Sigmoid colon (tissue), 7 donors: ENCODE results near the gene KCNK13. TPM values are rescaled to one million over a fixed set of nuclear protein-coding genes. Genes with fewer than 3 reads are reported as not detected.
"Not testable (repeated sequence)": the region's sequence is repeated elsewhere in the genome, so short reads cannot be mapped to it uniquely, and the experiment has no call there.

Experiments
- DNase-seq: peaks from one replicate; pipeline ENCODE4 v3.0.0-alpha.2; 2019
- H3K27ac ChIP-seq, 4 donors: fragments of 200-600 bp; sonication (generic); one replicate each; pipeline ENCODE4 v1.5.1; 2016 to 2019; ENCODE audit warnings: mild to moderate bottlenecking in 1 of 4
- H3K27me3 ChIP-seq, 3 donors: fragments of 200-600 bp; sonication (generic); one replicate each; pipeline ENCODE4 v1.5.1; 2019; ENCODE audit warnings: mild to moderate bottlenecking in 1 of 3
- H3K36me3 ChIP-seq, 4 donors: fragments of 200-600 bp; sonication (generic); one replicate each; pipeline ENCODE4 v1.5.1; 2016 to 2019
- H3K4me1 ChIP-seq, 4 donors: fragments of 200-600 bp; sonication (generic); one replicate each; pipeline ENCODE4 v1.5.1; 2017 to 2019
- H3K4me3 ChIP-seq, 4 donors: fragments of 200-600 bp; sonication (generic); one replicate each; pipeline ENCODE4 v1.5.1; 2017 to 2019; ENCODE audit warnings: mild to moderate bottlenecking in 2 of 4, moderate library complexity in 1 of 4
- H3K9me3 ChIP-seq, 4 donors: fragments of 200-600 bp in 3 of 4; sonication (generic) in 3 of 4; one replicate each; pipeline versions ENCODE4 v1.5.1 to v1.6.1; 2013 to 2019
- CTCF ChIP-seq, 4 experiments: fragments of 450-650 bp in 3 of 4; fragments of 200-600 bp in 1 of 4; IDR thresholded peaks; one replicate each; pipeline ENCODE4 v1.5.1; 2016 to 2019; ENCODE audit warnings: antibody characterized with exemption in 4 of 4, mild to moderate bottlenecking in 3 of 4, moderate library complexity in 2 of 4
- EP300 ChIP-seq, 4 donors: sonication (generic); formaldehyde crosslinking; IDR thresholded peaks; one replicate each; pipeline ENCODE4 v1.6.1; 2017; ENCODE audit warnings: antibody characterized with exemption in 4 of 4
- POLR2A ChIP-seq, 2 donors: fragments of 450-650 bp; IDR thresholded peaks; one replicate each; pipeline ENCODE4 v1.6.1; 2016; ENCODE audit warnings: antibody characterized with exemption in 2 of 2, mild to moderate bottlenecking in 2 of 2, moderate library complexity in 2 of 2
- POLR2AphosphoS5 ChIP-seq, 4 donors: sonication (generic); formaldehyde crosslinking; IDR thresholded peaks; one replicate each; pipeline ENCODE4 v1.6.1; 2017; ENCODE audit warnings: antibody characterized with exemption in 4 of 4
- WGBS, 2 donors: extraction: QIAGEN DNeasy Blood & Tissue Kit; methylation state at CpG; one replicate each; pipeline ENCODE4 v1.1.7; 2013; 5-methylcytosine and 5-hydroxymethylcytosine counted together
- intact Hi-C: fragments of 100-400 bp; cut with DNase I; formaldehyde crosslinking; loops from one replicate; pipeline ENCODE4 v1.15.1; 2023
- polyA plus RNA-seq, 3 donors: library from polyadenylated mRNA; stranded (reverse); fragments of 200-250 nt; gene quantifications; one replicate each; pipeline ENCODE4 v1.2.3, GENCODE V29; 2013
- total RNA-seq, 4 donors: library from RNA; depleted of rRNA; stranded (reverse); fragments of >200 nt; gene quantifications; one replicate each; pipeline ENCODE4 v1.1.0, GENCODE V29; 2016
- donor health status: healthy with polysubstance abuse.
- donor health status: Bipolar disorder and iron deficiency.
- donor health status: healthy.

Gene KCNK13
- total and polyA plus RNA-seq, 7 donors: 0.51 to 1.4 (median 0.95) TPM; not detected in 2

GRCh38 chr14:90191154-90191553, 129.4 kb downstream of the KCNK13 start:
- no peaks in the 10 kb centered on the region for H3K36me3 ChIP-seq
- H3K9me3 ChIP-seq: no peaks in the 10 kb centered on the region
- WGBS, 2 donors: 33 to 75% methylated on average over 5 of the region's 5 CpGs
- peaks cover 0 to 10% (median 0%) of the 10 kb centered on the region in 3 donors for H3K27me3 ChIP-seq
- TF ChIP-seq POLR2A (IDR thresholded peaks at IDR 0.05) (no peak), EP300 (IDR thresholded peaks at IDR 0.05) (no peak), CTCF (IDR thresholded peaks at IDR 0.05) (no peak), POLR2AphosphoS5 (IDR thresholded peaks at IDR 0.05) (no peak)
- intact Hi-C loops: no loop called here
- H3K27ac ChIP-seq: no peak overlapping the region
- no peak overlapping the region for H3K4me3 ChIP-seq
- DNase-seq: no peak
- H3K4me1 ChIP-seq: no peaks in the 10 kb centered on the region

- 77 to 80% methylated on average over 7 of the region's 7 CpGs for WGBS, 2 donors
- TF ChIP-seq CTCF (IDR thresholded peaks at IDR 0.05) (no peak), POLR2A (IDR thresholded peaks at IDR 0.05) (no peak), POLR2AphosphoS5 (IDR thresholded peaks at IDR 0.05) (no peak), EP300 (IDR thresholded peaks at IDR 0.05) (no peak)
- Histone ChIP-seq H3K9me3 (no peaks in the 10 kb centered on the region), H3K36me3 (no peaks in the 10 kb centered on the region), H3K27me3 (peaks cover 0 to 14% (median 0%) of the 10 kb centered on the region in 3 donors), H3K4me1 (no peaks in the 10 kb centered on the region), H3K4me3 (no peak overlapping the region), H3K27ac (no peak overlapping the region)
- intact Hi-C loops: no loop called here
- DNase-seq: no peak
Observed at GRCh38 chr14:90191585-90191984, 129.8 kb downstream of the KCNK13 start.

- TF ChIP-seq POLR2AphosphoS5 (IDR thresholded peaks at IDR 0.05) (no peak), EP300 (IDR thresholded peaks at IDR 0.05) (no peak), CTCF (IDR thresholded peaks at IDR 0.05) (no peak), POLR2A (IDR thresholded peaks at IDR 0.05) (no peak)
- Histone ChIP-seq H3K4me1 (no peaks in the 10 kb centered on the region), H3K36me3 (no peaks in the 10 kb centered on the region), H3K9me3 (no peaks in the 10 kb centered on the region), H3K27me3 (peaks cover 0 to 31% (median 4%) of the 10 kb centered on the region in 3 donors), H3K27ac (no peak overlapping the region), H3K4me3 (no peak overlapping the region)
- DNase-seq: no peak
- intact Hi-C loops: no loop called here
- WGBS, 2 donors: 71 to 80% methylated on average over 9 of the region's 9 CpGs
Observed at GRCh38 chr14:90193925-90194324, 132.1 kb downstream of the KCNK13 start.

GRCh38 chr14:90194706-90195105, 132.9 kb downstream of the KCNK13 start:
- WGBS, 2 donors: 75 to 84% methylated on average over 5 of the region's 5 CpGs
- peaks cover 0 to 32% (median 4%) of the 10 kb centered on the region in 3 donors for H3K27me3 ChIP-seq
- no peak overlapping the region for H3K4me3 ChIP-seq
- no peaks in the 10 kb centered on the region for H3K9me3 ChIP-seq
- no peak for DNase-seq
- TF ChIP-seq POLR2AphosphoS5 (IDR thresholded peaks at IDR 0.05): no peak
- no peak for TF ChIP-seq EP300 (IDR thresholded peaks at IDR 0.05)
- TF ChIP-seq POLR2A (IDR thresholded peaks at IDR 0.05): no peak
- no peak for TF ChIP-seq CTCF (IDR thresholded peaks at IDR 0.05)
- H3K36me3 ChIP-seq: no peaks in the 10 kb centered on the region
- no peaks in the 10 kb centered on the region for H3K4me1 ChIP-seq
- H3K27ac ChIP-seq: no peak overlapping the region
- intact Hi-C loops: no loop called here

GRCh38 chr14:90198541-90199060, 136.8 kb downstream of the KCNK13 start:
- Histone ChIP-seq H3K4me1 (no peaks in the 10 kb centered on the region), H3K36me3 (no peaks in the 10 kb centered on the region), H3K27ac (no peak overlapping the region), H3K27me3 (peaks cover 0 to 28% (median 4%) of the 10 kb centered on the region in 3 donors), H3K4me3 (no peak overlapping the region), H3K9me3 (peaks cover 0 to 3% (median 0%) of the 10 kb centered on the region in 4 donors)
- WGBS, 2 donors: 83 to 85% methylated on average over 12 of the region's 12 CpGs
- DNase-seq: no peak
- TF ChIP-seq CTCF (IDR thresholded peaks at IDR 0.05) (no peak), POLR2A (IDR thresholded peaks at IDR 0.05) (no peak), POLR2AphosphoS5 (IDR thresholded peaks at IDR 0.05) (no peak), EP300 (IDR thresholded peaks at IDR 0.05) (no peak)
- intact Hi-C loops: no loop called here

- 66 to 75% methylated on average over 4 of the region's 4 CpGs for WGBS, 2 donors
Observed at GRCh38 chr14:90200546-90200945, 138.8 kb downstream of the KCNK13 start.

More at GRCh38 chr14:90200546-90200945, 138.8 kb downstream of the KCNK13 start:
- H3K27ac ChIP-seq, H3K36me3 ChIP-seq, H3K4me3 ChIP-seq, H3K4me1 ChIP-seq, DNase-seq, intact Hi-C loops, H3K9me3 ChIP-seq: not testable (repeated sequence)
- peaks cover 0 to 26% (median 4%) of the 10 kb centered on the region in 3 donors for H3K27me3 ChIP-seq
